Fibroblast of lung (primary cell): ENCODE data around the gene TCIRG1. TPM values are rescaled to one million over a fixed set of nuclear protein-coding genes. Genes with fewer than 3 reads are reported as not detected.

Source experiments
- DNase-seq, 2 donors: peaks; one replicate each; pipeline versions ENCODE4 v3.0.0 to v3.0.0-alpha.2; 2010; ENCODE audit warnings: low read depth in 2 of 2
- H2AFZ ChIP-seq: 2 replicates; pipeline ENCODE4 v1.5.1; 2012; ENCODE audit warnings: low read length, control low read depth, inconsistent platforms
- H3K27ac ChIP-seq: 2 replicates; pipeline ENCODE4 v1.5.1; 2011; ENCODE audit warnings: low read length, control low read depth; ENCODE audit not compliant: insufficient read depth
- H3K27me3 ChIP-seq: 2 replicates; pipeline ENCODE4 v1.5.1; 2011; ENCODE audit warnings: mild to moderate bottlenecking, low read length; ENCODE audit not compliant: control insufficient read depth, insufficient read depth
- H3K36me3 ChIP-seq: 2 replicates; pipeline ENCODE4 v1.5.1; 2011; ENCODE audit warnings: low read length; ENCODE audit not compliant: control insufficient read depth, insufficient read depth
- H3K4me1 ChIP-seq: 2 replicates; pipeline ENCODE4 v1.5.1; 2011; ENCODE audit warnings: low read length; ENCODE audit not compliant: control insufficient read depth, insufficient read depth; ENCODE audit errors: extremely low read depth
- H3K4me2 ChIP-seq: 2 replicates; pipeline ENCODE4 v1.5.1; 2011; ENCODE audit warnings: low read length, control low read depth; ENCODE audit not compliant: insufficient read depth; ENCODE audit errors: extremely low read depth
- H3K4me3 ChIP-seq, 4 experiments: fragments of 200-600 bp in 1 of 4; sonication (generic) in 1 of 4; replicated peaks in 1 of 4; 2 replicates each; pipeline ENCODE4 v1.5.1; 2011 to 2016; ENCODE audit warnings: low read length in 4 of 4, low read depth in 3 of 4, mild to moderate bottlenecking in 3 of 4, control low read depth in 2 of 4, inconsistent platforms in 1 of 4, mixed read lengths in 1 of 4; ENCODE audit not compliant: insufficient read depth in 1 of 4; ENCODE audit errors: control extremely low read depth in 1 of 4
- H3K79me2 ChIP-seq: 2 replicates; pipeline ENCODE4 v1.5.1; 2012; ENCODE audit warnings: mild to moderate bottlenecking, low read length, inconsistent platforms; ENCODE audit not compliant: control insufficient read depth, insufficient read depth
- H3K9ac ChIP-seq: 2 replicates; pipeline ENCODE4 v1.5.1; 2011; ENCODE audit warnings: mild to moderate bottlenecking, low read length, control low read depth; ENCODE audit not compliant: insufficient read depth
- H3K9me3 ChIP-seq: 2 replicates; pipeline ENCODE4 v1.5.1; 2012; ENCODE audit warnings: low read depth, low read length; ENCODE audit not compliant: control insufficient read depth, insufficient read depth
- H4K20me1 ChIP-seq: 2 replicates; pipeline ENCODE4 v1.5.1; 2011; ENCODE audit warnings: low read length; ENCODE audit not compliant: control insufficient read depth, insufficient read depth; ENCODE audit errors: extremely low read depth
- EZH2 ChIP-seq: IDR thresholded peaks from 2 replicates; pipeline ENCODE4 v1.5.1; 2012; ENCODE audit warnings: low read length, control low read depth, mild to moderate bottlenecking; ENCODE audit errors: missing control alignments
- polyA plus RNA-seq, 2 donors: library from polyadenylated mRNA; depleted of rRNA in 1 of 2; stranded (reverse) in 1 of 2; unstranded in 1 of 2; fragments of >200 nt; gene quantifications; 2 replicates each; pipeline ENCODE4 v1.2.1, GENCODE V29; 2011 to 2012; ENCODE audit warnings: missing spikeins in 1 of 2
- total RNA-seq: library from RNA; depleted of rRNA; stranded (reverse); fragments of >200 nt; gene quantifications from 2 replicates; pipeline ENCODE4 v1.2.1, GENCODE V29; 2014
- TF ChIP-seq, protein P1 (sequence below), 2 donors: IDR thresholded peaks in 1 of 2; conservative IDR thresholded peaks in 1 of 2; 1 replicate in 1 of 2; 2 replicates in 1 of 2; pipeline ENCODE4 v1.5.1; 2011 to 2012; ENCODE audit warnings: low read length in 2 of 2, control low read depth in 1 of 2, inconsistent platforms in 1 of 2, low read depth in 1 of 2, mild to moderate bottlenecking in 1 of 2

The TCIRG1 gene
- total and polyA plus RNA-seq, 2 donors (not counting 1 experiment from before 2014, with no cell fraction given), result 26.7 to 46.2 TPM

DNA sequence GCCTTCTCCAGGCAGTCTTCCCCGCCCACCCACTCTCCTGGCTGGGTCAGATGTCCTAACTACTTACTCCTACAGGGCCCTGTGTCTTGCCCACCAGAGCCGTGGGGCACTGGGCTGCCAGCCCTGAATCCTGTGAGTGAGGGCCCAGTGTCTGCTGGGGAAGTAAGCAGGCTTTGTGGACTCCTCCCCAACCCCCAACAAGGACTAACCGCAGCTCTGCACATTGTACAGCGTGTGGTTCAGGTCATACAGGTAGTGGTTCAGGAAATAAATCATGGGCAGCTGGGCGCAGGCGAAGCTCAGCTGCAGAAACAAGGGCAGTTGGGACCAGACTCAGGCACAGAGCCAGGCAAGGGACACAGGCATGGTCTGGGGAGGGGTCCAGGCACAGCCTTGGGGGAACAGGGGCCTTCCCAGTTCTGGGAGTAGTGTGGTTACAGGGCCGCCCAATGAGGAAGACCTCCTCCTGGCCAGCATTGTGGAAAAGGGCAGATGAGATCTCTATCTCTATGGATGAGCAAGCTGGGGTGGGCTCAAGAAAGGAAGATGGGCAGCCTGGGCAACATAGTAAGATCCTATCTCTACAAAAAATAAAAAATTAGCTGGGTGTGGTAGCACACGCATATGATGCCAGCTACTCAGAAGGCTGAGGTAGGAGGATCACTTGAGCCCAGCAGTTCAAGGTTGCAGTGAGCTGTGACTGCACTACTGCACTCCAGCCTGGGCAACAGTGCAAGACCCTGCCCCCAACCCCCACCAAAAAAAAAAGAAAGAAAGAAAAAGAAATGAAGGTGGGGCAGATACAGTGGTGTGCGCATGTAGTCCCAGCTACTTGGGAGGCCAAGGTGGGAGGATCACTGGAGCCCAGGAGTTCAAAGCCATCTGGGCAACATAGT, 40.4 kb upstream of the TCIRG1 start:
- no peaks in the 10 kb centered on the region for H3K27me3 ChIP-seq

DNA sequence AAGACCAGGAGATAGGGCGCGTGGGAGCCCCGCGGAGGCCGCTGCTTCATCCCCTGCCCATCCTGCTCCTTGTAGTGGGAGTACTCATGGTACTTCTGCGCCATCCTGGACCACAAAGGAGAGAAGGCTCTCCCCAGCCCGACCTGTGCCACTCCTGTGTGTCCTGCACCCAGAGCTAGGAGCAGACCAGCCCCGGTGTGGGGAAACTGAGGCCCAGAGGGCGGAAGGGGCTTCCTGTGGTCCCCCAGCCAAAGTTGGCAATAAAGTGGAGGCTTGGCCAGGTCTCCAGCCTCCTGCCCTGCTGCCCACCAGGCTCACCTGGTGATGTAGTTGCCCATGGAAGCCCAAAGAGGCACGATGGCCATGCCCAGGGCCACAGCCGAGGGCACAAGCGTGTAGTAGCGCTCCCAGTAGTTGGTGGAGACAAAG, 39.6 kb upstream of the TCIRG1 start:
- Histone ChIP-seq H3K27ac (no peak overlapping the region), H4K20me1 (no peaks in the 10 kb centered on the region), H3K4me3 (no peak overlapping the region), H3K4me1 (no peaks in the 10 kb centered on the region), H3K9me3 (no peaks in the 10 kb centered on the region), H3K79me2 (no peaks in the 10 kb centered on the region), H3K4me2 (no peak overlapping the region), H2AFZ (no peak overlapping the region), H3K36me3 (no peaks in the 10 kb centered on the region), H3K27me3 (no peaks in the 10 kb centered on the region), H3K9ac (no peak overlapping the region)
- no peak for DNase-seq
- no peak for TF ChIP-seq EZH2
- TF ChIP-seq, protein P1, sequence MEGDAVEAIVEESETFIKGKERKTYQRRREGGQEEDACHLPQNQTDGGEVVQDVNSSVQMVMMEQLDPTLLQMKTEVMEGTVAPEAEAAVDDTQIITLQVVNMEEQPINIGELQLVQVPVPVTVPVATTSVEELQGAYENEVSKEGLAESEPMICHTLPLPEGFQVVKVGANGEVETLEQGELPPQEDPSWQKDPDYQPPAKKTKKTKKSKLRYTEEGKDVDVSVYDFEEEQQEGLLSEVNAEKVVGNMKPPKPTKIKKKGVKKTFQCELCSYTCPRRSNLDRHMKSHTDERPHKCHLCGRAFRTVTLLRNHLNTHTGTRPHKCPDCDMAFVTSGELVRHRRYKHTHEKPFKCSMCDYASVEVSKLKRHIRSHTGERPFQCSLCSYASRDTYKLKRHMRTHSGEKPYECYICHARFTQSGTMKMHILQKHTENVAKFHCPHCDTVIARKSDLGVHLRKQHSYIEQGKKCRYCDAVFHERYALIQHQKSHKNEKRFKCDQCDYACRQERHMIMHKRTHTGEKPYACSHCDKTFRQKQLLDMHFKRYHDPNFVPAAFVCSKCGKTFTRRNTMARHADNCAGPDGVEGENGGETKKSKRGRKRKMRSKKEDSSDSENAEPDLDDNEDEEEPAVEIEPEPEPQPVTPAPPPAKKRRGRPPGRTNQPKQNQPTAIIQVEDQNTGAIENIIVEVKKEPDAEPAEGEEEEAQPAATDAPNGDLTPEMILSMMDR (conservative IDR thresholded peaks at IDR 0.05 in 1 of 2, IDR thresholded peaks at IDR 0.05 in 1 of 2; ENCODE audit: low read depth in 1 of 2, low read length in 2 of 2), result no peak

More for the DNA sequence above, 40.4 kb upstream of the TCIRG1 start:
- DNase-seq, result no peak
- no peaks in the 10 kb centered on the region for H3K4me1 ChIP-seq
- H3K79me2 ChIP-seq, result no peaks in the 10 kb centered on the region
- no peak overlapping the region for H3K4me2 ChIP-seq
- H3K36me3 ChIP-seq, result no peaks in the 10 kb centered on the region
- no peak overlapping the region for H3K27ac ChIP-seq
- no peaks in the 10 kb centered on the region for H4K20me1 ChIP-seq
- TF ChIP-seq EZH2, result no peak
- TF ChIP-seq, protein P1 (conservative IDR thresholded peaks at IDR 0.05 in 1 of 2, IDR thresholded peaks at IDR 0.05 in 1 of 2; ENCODE audit: low read depth in 1 of 2, low read length in 2 of 2), result no peak
- no peak overlapping the region for H3K9ac ChIP-seq
- no peaks in the 10 kb centered on the region for H3K9me3 ChIP-seq
- H2AFZ ChIP-seq, result no peak overlapping the region
- no peak overlapping the region for H3K4me3 ChIP-seq

DNA sequence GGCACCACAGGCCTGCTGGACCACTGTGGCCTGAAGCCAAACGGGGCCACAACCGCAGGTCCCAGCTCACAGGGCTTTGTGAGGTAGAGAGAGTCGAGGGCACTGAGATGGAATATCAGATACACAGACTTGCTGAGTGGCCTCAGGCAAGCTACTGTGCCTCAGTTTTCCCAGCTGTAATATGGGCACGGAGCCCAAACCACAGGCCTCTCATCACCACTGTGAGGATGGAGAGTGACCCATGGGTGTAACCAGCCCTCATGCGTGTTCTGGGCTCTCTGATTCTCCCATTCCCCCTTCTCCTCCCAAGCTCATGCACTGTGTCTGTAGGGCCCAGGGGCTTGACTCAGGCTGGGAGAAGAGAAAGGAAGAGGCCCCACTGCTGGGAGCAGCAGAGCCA, 39.1 kb upstream of the TCIRG1 start:
- Histone ChIP-seq H4K20me1 (no peaks in the 10 kb centered on the region), H2AFZ (no peak overlapping the region), H3K9me3 (no peaks in the 10 kb centered on the region), H3K9ac (no peak overlapping the region), H3K79me2 (no peaks in the 10 kb centered on the region), H3K4me2 (no peak overlapping the region), H3K4me1 (no peaks in the 10 kb centered on the region), H3K4me3 (no peak overlapping the region), H3K36me3 (no peaks in the 10 kb centered on the region), H3K27me3 (no peaks in the 10 kb centered on the region), H3K27ac (no peak overlapping the region)
- no peak for DNase-seq
- TF ChIP-seq EZH2, result no peak
